Measurements from ENCODE around the gene BIRC7. TPM values are rescaled to one million over a fixed set of nuclear protein-coding genes. Genes with fewer than 3 reads are reported as not detected.

Gene BIRC7
- total RNA-seq, 1 donor from 2014 or later: not detected

DNA sequence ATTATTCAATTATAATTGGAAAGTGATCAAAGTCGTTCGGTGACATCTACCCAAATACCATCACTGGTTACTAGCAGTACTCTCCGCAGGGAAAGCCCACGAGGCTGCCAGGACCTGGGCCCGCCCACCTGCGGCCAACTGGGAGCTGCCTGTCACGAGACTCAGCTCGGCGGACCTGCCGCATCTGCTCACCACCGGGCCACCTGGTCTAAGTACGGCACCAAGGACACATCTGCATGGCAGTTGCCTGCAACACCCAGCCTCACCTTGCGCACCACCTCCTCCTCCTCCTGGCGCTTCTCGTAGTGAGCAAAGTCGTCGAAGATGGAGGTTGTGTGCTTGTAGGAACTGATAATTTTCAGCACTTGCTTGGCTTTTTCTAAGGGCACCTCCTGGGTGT, 33.7 kb upstream of the BIRC7 start:
- Histone ChIP-seq H3K4me3 (ENCODE audit: low read depth, low read length) (no peak overlapping the region), H3K36me3 (ENCODE audit: control insufficient read depth, insufficient read depth, low read length) (peaks cover 25% of the 10 kb centered on the region), H3K27me3 (ENCODE audit: control insufficient read depth, insufficient read depth, low read length) (no peaks in the 10 kb centered on the region)
- no peak for FAIRE-seq
- TF ChIP-seq, protein P1, sequence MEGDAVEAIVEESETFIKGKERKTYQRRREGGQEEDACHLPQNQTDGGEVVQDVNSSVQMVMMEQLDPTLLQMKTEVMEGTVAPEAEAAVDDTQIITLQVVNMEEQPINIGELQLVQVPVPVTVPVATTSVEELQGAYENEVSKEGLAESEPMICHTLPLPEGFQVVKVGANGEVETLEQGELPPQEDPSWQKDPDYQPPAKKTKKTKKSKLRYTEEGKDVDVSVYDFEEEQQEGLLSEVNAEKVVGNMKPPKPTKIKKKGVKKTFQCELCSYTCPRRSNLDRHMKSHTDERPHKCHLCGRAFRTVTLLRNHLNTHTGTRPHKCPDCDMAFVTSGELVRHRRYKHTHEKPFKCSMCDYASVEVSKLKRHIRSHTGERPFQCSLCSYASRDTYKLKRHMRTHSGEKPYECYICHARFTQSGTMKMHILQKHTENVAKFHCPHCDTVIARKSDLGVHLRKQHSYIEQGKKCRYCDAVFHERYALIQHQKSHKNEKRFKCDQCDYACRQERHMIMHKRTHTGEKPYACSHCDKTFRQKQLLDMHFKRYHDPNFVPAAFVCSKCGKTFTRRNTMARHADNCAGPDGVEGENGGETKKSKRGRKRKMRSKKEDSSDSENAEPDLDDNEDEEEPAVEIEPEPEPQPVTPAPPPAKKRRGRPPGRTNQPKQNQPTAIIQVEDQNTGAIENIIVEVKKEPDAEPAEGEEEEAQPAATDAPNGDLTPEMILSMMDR (IDR thresholded peaks at IDR 0.05; ENCODE audit: insufficient read depth, low read length, severe bottlenecking): no peak
- DNase-seq (ENCODE audit: low read depth): no peak

DNA sequence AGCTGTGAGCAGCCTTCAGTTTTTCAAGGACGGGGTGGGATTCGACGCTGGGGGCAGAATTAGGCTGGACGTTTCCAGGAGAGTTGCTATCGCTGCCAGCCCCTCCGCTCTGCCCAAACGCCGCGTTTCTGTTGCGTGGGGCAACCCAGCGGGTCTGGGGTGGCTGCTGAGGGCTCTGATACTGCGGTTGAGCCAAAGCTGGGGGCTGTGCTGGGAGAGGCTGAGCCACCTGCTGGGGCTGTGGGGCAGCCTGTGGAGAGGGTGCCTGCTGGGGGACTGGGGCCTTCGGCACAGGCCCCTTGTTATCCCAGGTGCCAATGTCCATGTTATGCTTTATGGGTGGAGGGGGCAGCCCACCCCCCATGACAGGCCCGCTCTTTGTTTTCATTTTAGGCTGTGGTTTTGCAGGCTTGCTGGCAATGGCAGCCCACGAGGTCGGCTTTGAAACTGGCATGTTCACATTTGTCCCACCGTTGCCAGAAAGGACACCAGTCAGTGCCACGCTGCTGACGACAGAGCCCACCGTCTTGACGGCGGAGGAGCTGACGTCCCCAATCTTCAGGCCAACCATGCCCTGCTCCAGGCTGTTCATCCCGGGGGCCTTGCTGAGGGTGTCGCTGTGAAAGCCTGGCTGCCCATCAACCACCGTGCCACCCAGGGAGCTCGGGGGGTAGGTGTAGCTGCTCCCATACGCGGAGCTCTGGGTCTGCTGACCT, 32.7 kb upstream of the BIRC7 start:
- H3K36me3 ChIP-seq (ENCODE audit: control insufficient read depth, insufficient read depth, low read length): peaks cover 25% of the 10 kb centered on the region
- DNase-seq (ENCODE audit: low read depth) (no peak), FAIRE-seq (no peak)
- H3K4me3 ChIP-seq (ENCODE audit: low read depth, low read length): no peak overlapping the region
- no peaks in the 10 kb centered on the region for H3K27me3 ChIP-seq (ENCODE audit: control insufficient read depth, insufficient read depth, low read length)
- TF ChIP-seq, protein P1 (IDR thresholded peaks at IDR 0.05; ENCODE audit: insufficient read depth, low read length, severe bottlenecking): no peak

DNA sequence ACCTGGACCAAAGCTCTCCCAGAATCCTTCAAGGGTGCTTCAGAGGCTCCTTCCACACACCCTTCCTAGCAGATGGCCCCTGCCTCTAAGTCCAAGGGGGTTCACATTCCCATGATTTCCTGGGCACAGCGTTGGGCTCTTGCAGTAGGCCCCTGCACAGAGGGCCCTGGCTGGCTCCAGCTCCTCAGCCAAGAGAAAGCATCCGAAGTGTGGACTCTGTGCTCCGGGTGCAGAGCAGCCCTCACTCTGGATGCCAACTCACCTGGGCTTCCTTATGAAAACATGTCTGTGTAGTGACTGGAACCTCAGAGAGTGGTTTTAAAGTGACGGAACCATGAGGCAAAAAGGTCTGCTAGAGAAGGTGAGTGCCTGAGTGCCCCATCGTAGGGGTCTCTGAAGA, 31.3 kb upstream of the BIRC7 start:
- peaks cover 31% of the 10 kb centered on the region for H3K36me3 ChIP-seq (ENCODE audit: control insufficient read depth, insufficient read depth, low read length)

DNA sequence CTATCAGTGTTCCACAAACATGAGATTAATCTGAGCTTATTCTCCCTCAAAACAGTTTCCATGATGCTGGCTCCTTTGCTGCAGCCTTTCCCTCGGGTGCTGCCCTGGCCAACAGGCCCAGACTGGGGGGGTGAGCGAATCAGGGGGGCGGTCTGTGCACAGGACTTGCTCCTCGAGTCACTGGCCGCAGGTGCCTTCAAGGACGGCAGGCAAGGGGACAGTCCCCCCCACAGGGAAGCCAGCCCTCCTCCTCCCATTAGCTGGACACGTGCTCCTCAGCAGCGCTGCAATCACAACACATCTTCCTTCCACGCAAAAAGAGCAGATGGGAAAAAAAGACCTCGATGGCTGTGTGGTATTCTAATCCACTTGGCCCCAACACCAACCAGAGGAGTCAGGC, 29.8 kb upstream of the BIRC7 start:
- Histone ChIP-seq H3K27me3 (ENCODE audit: control insufficient read depth, insufficient read depth, low read length) (no peaks in the 10 kb centered on the region), H3K36me3 (ENCODE audit: control insufficient read depth, insufficient read depth, low read length) (peaks cover 36% of the 10 kb centered on the region), H3K4me3 (ENCODE audit: low read depth, low read length) (no peak overlapping the region)
- FAIRE-seq: no peak
- no peak for DNase-seq (ENCODE audit: low read depth)
- TF ChIP-seq, protein P1 (IDR thresholded peaks at IDR 0.05; ENCODE audit: insufficient read depth, low read length, severe bottlenecking): no peak

More for the DNA sequence above, 31.3 kb upstream of the BIRC7 start:
- FAIRE-seq: no peak
- no peak for DNase-seq (ENCODE audit: low read depth)
- TF ChIP-seq, protein P1 (IDR thresholded peaks at IDR 0.05; ENCODE audit: insufficient read depth, low read length, severe bottlenecking): no peak
- Histone ChIP-seq H3K4me3 (ENCODE audit: low read depth, low read length) (no peak overlapping the region), H3K27me3 (ENCODE audit: control insufficient read depth, insufficient read depth, low read length) (no peaks in the 10 kb centered on the region)

DNA sequence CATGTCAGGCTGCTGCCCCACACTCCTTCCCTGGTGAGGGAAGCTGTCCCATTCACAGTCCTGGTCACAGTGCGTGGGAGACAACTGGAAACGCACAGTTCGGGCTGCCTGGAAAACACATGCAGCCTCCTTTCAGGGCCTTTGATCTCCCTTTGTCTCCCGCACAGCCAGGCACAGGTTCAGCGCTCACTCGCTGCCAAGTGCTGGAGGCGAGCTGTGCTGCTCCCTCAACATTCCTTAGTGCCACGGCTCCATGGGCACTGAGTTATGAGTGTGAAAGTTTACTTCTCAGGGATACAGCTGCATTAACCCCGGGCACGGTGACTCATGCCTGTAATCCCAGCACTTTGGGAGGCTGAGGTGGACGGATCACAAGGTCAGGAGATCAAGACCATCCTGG, 28.8 kb upstream of the BIRC7 start:
- no peak overlapping the region for H3K4me3 ChIP-seq (ENCODE audit: low read depth, low read length)
- FAIRE-seq: no peak
- no peak for DNase-seq (ENCODE audit: low read depth)
- TF ChIP-seq, protein P1 (IDR thresholded peaks at IDR 0.05; ENCODE audit: insufficient read depth, low read length, severe bottlenecking): no peak
- H3K27me3 ChIP-seq (ENCODE audit: control insufficient read depth, insufficient read depth, low read length): no peaks in the 10 kb centered on the region
- H3K36me3 ChIP-seq (ENCODE audit: control insufficient read depth, insufficient read depth, low read length): peaks cover 38% of the 10 kb centered on the region

Data from bronchial epithelial cell (primary cell).